ENCODE results near the gene BYSL. TPM values are rescaled to one million over a fixed set of nuclear protein-coding genes. Genes with fewer than 3 reads are reported as not detected.

BYSL gene
- polyA plus RNA-seq, 2 donors, result 6.0 to 14.2 TPM

GRCh38 chr6:41934278-41935192 lies 13.2 kb downstream of the BYSL start:
- Histone ChIP-seq H3K4me1 (ENCODE audit: control insufficient read depth in 2 of 2, insufficient read depth in 2 of 2, low read length in 1 of 2) (peaks cover 3 to 7% of the 10 kb centered on the region in 2 donors), H3K27me3 (ENCODE audit: control insufficient read depth in 1 of 2, insufficient read depth in 2 of 2, low read length in 2 of 2) (no peaks in the 10 kb centered on the region), H3K36me3 (ENCODE audit: control insufficient read depth in 2 of 2, insufficient read depth in 2 of 2, low read length in 1 of 2) (peaks cover 26 to 34% of the 10 kb centered on the region in 2 donors), H3K9me3 (ENCODE audit: control insufficient read depth in 2 of 2, insufficient read depth in 1 of 2, low read depth in 1 of 2, low read length in 1 of 2) (no peaks in the 10 kb centered on the region), H3K27ac (ENCODE audit: low read depth in 2 of 2, low read length in 1 of 2) (no peak overlapping the region), H3K4me3 (ENCODE audit: low read depth in 1 of 2, low read length in 2 of 2) (no peak overlapping the region)
- WGBS, 2 donors, result 76 to 77% methylated on average over 7 of the region's 7 CpGs

- Histone ChIP-seq H3K4me1 (ENCODE audit: control insufficient read depth in 2 of 2, insufficient read depth in 2 of 2, low read length in 1 of 2) (peaks cover 4 to 14% of the 10 kb centered on the region in 2 donors), H3K4me3 (ENCODE audit: low read depth in 1 of 2, low read length in 2 of 2) (no peak overlapping the region), H3K36me3 (ENCODE audit: control insufficient read depth in 2 of 2, insufficient read depth in 2 of 2, low read length in 1 of 2) (peaks cover 22 to 30% of the 10 kb centered on the region in 2 donors), H3K27ac (ENCODE audit: low read depth in 2 of 2, low read length in 1 of 2) (no peak overlapping the region), H3K9me3 (ENCODE audit: control insufficient read depth in 2 of 2, insufficient read depth in 1 of 2, low read depth in 1 of 2, low read length in 1 of 2) (no peaks in the 10 kb centered on the region), H3K27me3 (ENCODE audit: control insufficient read depth in 1 of 2, insufficient read depth in 2 of 2, low read length in 2 of 2) (no peaks in the 10 kb centered on the region)
- WGBS, 2 donors, result 46 to 80% methylated on average over 1 of the region's 1 CpG
Measured at GRCh38 chr6:41935193-41935574, 13.9 kb downstream of the BYSL start.

GRCh38 chr6:41935685-41936072 lies 14.4 kb downstream of the BYSL start:
- H3K27ac ChIP-seq (ENCODE audit: low read depth in 2 of 2, low read length in 1 of 2), result no peak overlapping the region
- WGBS, 2 donors, result 74 to 79% methylated on average over 8 of the region's 8 CpGs

GRCh38 chr6:41936073-41936837 lies 15.0 kb downstream of the BYSL start:
- Histone ChIP-seq H3K27me3 (ENCODE audit: control insufficient read depth in 1 of 2, insufficient read depth in 2 of 2, low read length in 2 of 2) (no peaks in the 10 kb centered on the region), H3K36me3 (ENCODE audit: control insufficient read depth in 2 of 2, insufficient read depth in 2 of 2, low read length in 1 of 2) (peaks cover 19 to 24% of the 10 kb centered on the region in 2 donors), H3K4me3 (ENCODE audit: low read depth in 1 of 2, low read length in 2 of 2) (no peak overlapping the region), H3K9me3 (ENCODE audit: control insufficient read depth in 2 of 2, insufficient read depth in 1 of 2, low read depth in 1 of 2, low read length in 1 of 2) (no peaks in the 10 kb centered on the region), H3K4me1 (ENCODE audit: control insufficient read depth in 2 of 2, insufficient read depth in 2 of 2, low read length in 1 of 2) (peaks cover 5 to 19% of the 10 kb centered on the region in 2 donors), H3K27ac (ENCODE audit: low read depth in 2 of 2, low read length in 1 of 2) (no peak overlapping the region)
- 47 to 49% methylated on average over 10 of the region's 10 CpGs for WGBS, 2 donors

More at GRCh38 chr6:41935685-41936072, 14.4 kb downstream of the BYSL start:
- Histone ChIP-seq H3K4me3 (ENCODE audit: low read depth in 1 of 2, low read length in 2 of 2) (no peak overlapping the region), H3K9me3 (ENCODE audit: control insufficient read depth in 2 of 2, insufficient read depth in 1 of 2, low read depth in 1 of 2, low read length in 1 of 2) (no peaks in the 10 kb centered on the region), H3K36me3 (ENCODE audit: control insufficient read depth in 2 of 2, insufficient read depth in 2 of 2, low read length in 1 of 2) (peaks cover 19 to 28% of the 10 kb centered on the region in 2 donors), H3K27me3 (ENCODE audit: control insufficient read depth in 1 of 2, insufficient read depth in 2 of 2, low read length in 2 of 2) (no peaks in the 10 kb centered on the region), H3K4me1 (ENCODE audit: control insufficient read depth in 2 of 2, insufficient read depth in 2 of 2, low read length in 1 of 2) (peaks cover 5 to 19% of the 10 kb centered on the region in 2 donors)

GRCh38 chr6:41937472-41937860 lies 16.2 kb downstream of the BYSL start:
- Histone ChIP-seq H3K27me3 (ENCODE audit: control insufficient read depth in 1 of 2, insufficient read depth in 2 of 2, low read length in 2 of 2) (no peaks in the 10 kb centered on the region), H3K4me1 (ENCODE audit: control insufficient read depth in 2 of 2, insufficient read depth in 2 of 2, low read length in 1 of 2) (peaks cover 5 to 19% of the 10 kb centered on the region in 2 donors), H3K36me3 (ENCODE audit: control insufficient read depth in 2 of 2, insufficient read depth in 2 of 2, low read length in 1 of 2) (peaks cover 14 to 16% of the 10 kb centered on the region in 2 donors), H3K27ac (ENCODE audit: low read depth in 2 of 2, low read length in 1 of 2) (peak overlapping the region; percentile 37 to 40), H3K4me3 (ENCODE audit: low read depth in 1 of 2, low read length in 2 of 2) (no peak overlapping the region), H3K9me3 (ENCODE audit: control insufficient read depth in 2 of 2, insufficient read depth in 1 of 2, low read depth in 1 of 2, low read length in 1 of 2) (no peaks in the 10 kb centered on the region)
- 61 to 74% methylated on average over 2 of the region's 2 CpGs for WGBS, 2 donors

- WGBS, 2 donors, result 54 to 64% methylated on average over 4 of the region's 4 CpGs
- H3K36me3 ChIP-seq (ENCODE audit: control insufficient read depth in 2 of 2, insufficient read depth in 2 of 2, low read length in 1 of 2), result peaks cover 8 to 10% of the 10 kb centered on the region in 2 donors
Measured at GRCh38 chr6:41937861-41938574, 16.7 kb downstream of the BYSL start.

GRCh38 chr6:41938590-41939175 lies 17.4 kb downstream of the BYSL start:
- H3K4me1 ChIP-seq (ENCODE audit: control insufficient read depth in 2 of 2, insufficient read depth in 2 of 2, low read length in 1 of 2), result peaks cover 5 to 19% of the 10 kb centered on the region in 2 donors
- no peak overlapping the region for H3K4me3 ChIP-seq (ENCODE audit: low read depth in 1 of 2, low read length in 2 of 2)

More at GRCh38 chr6:41937861-41938574, 16.7 kb downstream of the BYSL start:
- Histone ChIP-seq H3K27ac (ENCODE audit: low read depth in 2 of 2, low read length in 1 of 2) (peak overlapping the region; percentile 37 to 40), H3K4me1 (ENCODE audit: control insufficient read depth in 2 of 2, insufficient read depth in 2 of 2, low read length in 1 of 2) (peaks cover 5 to 19% of the 10 kb centered on the region in 2 donors), H3K27me3 (ENCODE audit: control insufficient read depth in 1 of 2, insufficient read depth in 2 of 2, low read length in 2 of 2) (no peaks in the 10 kb centered on the region), H3K9me3 (ENCODE audit: control insufficient read depth in 2 of 2, insufficient read depth in 1 of 2, low read depth in 1 of 2, low read length in 1 of 2) (no peaks in the 10 kb centered on the region), H3K4me3 (ENCODE audit: low read depth in 1 of 2, low read length in 2 of 2) (no peak overlapping the region)

GRCh38 chr6:41939176-41939847 lies 18.0 kb downstream of the BYSL start:
- Histone ChIP-seq H3K27ac (ENCODE audit: low read depth in 2 of 2, low read length in 1 of 2) (peak overlapping the region in 1 of 2 donors; percentile 34), H3K36me3 (ENCODE audit: control insufficient read depth in 2 of 2, insufficient read depth in 2 of 2, low read length in 1 of 2) (peaks cover 8 to 9% of the 10 kb centered on the region in 2 donors), H3K27me3 (ENCODE audit: control insufficient read depth in 1 of 2, insufficient read depth in 2 of 2, low read length in 2 of 2) (no peaks in the 10 kb centered on the region), H3K4me3 (ENCODE audit: low read depth in 1 of 2, low read length in 2 of 2) (no peak overlapping the region), H3K4me1 (ENCODE audit: control insufficient read depth in 2 of 2, insufficient read depth in 2 of 2, low read length in 1 of 2) (peaks cover 5 to 19% of the 10 kb centered on the region in 2 donors), H3K9me3 (ENCODE audit: control insufficient read depth in 2 of 2, insufficient read depth in 1 of 2, low read depth in 1 of 2, low read length in 1 of 2) (no peaks in the 10 kb centered on the region)
- WGBS, 2 donors, result 43 to 46% methylated on average over 11 of the region's 11 CpGs

More at GRCh38 chr6:41938590-41939175, 17.4 kb downstream of the BYSL start:
- H3K27me3 ChIP-seq (ENCODE audit: control insufficient read depth in 1 of 2, insufficient read depth in 2 of 2, low read length in 2 of 2), result no peaks in the 10 kb centered on the region
- H3K27ac ChIP-seq (ENCODE audit: low read depth in 2 of 2, low read length in 1 of 2), result peak overlapping the region in 1 of 2 donors; percentile 12
- no peaks in the 10 kb centered on the region for H3K9me3 ChIP-seq (ENCODE audit: control insufficient read depth in 2 of 2, insufficient read depth in 1 of 2, low read depth in 1 of 2, low read length in 1 of 2)
- WGBS, 2 donors, result 77% methylated on average over 5 of the region's 5 CpGs
- peaks cover 8 to 9% of the 10 kb centered on the region in 2 donors for H3K36me3 ChIP-seq (ENCODE audit: control insufficient read depth in 2 of 2, insufficient read depth in 2 of 2, low read length in 1 of 2)

All from esophagus (tissue), 2 donors.